ENCODE results near the gene EIF4H. TPM values are rescaled to one million over a fixed set of nuclear protein-coding genes. Genes with fewer than 3 reads are reported as not detected.

EIF4H gene
- total and polyA plus RNA-seq, 9 of the 15 experiments (the other 6 are each of a cell fraction or from before 2014, with no cell fraction given) = 11.0 to 435 (median 319) TPM

DNA sequence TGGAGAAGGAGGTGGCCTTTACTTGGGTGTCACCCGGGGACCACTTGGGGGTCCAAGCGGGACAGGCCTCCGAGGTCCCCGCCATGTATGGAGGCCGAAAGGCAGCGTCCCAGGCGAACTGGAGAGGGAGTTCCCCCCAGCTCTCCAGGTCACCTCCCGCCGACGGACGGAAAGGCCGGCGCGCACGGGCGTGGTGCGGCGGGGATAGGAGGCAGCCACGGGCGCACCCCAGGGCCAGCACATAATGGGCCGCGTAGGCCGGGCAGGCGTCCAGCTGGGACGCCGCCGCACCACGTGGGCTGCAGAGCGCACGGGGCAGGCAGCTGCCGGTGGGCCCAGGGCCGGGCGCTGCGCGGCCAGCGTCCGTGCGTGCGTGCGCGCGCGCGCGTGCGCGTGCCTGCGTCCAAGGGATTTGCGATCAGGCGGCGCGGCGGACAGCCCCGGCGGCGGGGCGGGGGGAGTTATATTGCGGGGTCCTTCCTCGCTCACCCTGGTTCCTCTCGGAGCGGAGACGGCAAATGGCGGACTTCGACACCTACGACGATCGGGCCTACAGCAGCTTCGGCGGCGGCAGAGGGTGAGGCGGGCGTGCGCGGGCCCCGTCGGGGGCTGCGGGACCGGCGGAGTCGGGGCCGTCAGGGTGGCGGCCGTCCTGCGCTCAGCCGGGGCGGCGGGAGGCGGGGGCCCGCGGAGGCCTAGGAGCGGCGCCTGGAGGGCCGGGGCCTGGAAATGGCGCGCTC lies at the start of gene EIF4H (continued):
- TF ChIP-seq, protein P1, sequence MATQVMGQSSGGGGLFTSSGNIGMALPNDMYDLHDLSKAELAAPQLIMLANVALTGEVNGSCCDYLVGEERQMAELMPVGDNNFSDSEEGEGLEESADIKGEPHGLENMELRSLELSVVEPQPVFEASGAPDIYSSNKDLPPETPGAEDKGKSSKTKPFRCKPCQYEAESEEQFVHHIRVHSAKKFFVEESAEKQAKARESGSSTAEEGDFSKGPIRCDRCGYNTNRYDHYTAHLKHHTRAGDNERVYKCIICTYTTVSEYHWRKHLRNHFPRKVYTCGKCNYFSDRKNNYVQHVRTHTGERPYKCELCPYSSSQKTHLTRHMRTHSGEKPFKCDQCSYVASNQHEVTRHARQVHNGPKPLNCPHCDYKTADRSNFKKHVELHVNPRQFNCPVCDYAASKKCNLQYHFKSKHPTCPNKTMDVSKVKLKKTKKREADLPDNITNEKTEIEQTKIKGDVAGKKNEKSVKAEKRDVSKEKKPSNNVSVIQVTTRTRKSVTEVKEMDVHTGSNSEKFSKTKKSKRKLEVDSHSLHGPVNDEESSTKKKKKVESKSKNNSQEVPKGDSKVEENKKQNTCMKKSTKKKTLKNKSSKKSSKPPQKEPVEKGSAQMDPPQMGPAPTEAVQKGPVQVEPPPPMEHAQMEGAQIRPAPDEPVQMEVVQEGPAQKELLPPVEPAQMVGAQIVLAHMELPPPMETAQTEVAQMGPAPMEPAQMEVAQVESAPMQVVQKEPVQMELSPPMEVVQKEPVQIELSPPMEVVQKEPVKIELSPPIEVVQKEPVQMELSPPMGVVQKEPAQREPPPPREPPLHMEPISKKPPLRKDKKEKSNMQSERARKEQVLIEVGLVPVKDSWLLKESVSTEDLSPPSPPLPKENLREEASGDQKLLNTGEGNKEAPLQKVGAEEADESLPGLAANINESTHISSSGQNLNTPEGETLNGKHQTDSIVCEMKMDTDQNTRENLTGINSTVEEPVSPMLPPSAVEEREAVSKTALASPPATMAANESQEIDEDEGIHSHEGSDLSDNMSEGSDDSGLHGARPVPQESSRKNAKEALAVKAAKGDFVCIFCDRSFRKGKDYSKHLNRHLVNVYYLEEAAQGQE (IDR thresholded peaks at IDR 0.05; ENCODE audit: borderline replicate concordance) = peak; percentile 83
- TF ChIP-seq, protein P1 (CRISPR knock-in tag; IDR thresholded peaks at IDR 0.05; ENCODE audit: low read depth) = peak; percentile 48; the same call in 1 of the 2 replicates
- TF ChIP-seq ZNF717 (CRISPR knock-in tag; IDR thresholded peaks at IDR 0.05) = no peak
- TF ChIP-seq, protein P2, sequence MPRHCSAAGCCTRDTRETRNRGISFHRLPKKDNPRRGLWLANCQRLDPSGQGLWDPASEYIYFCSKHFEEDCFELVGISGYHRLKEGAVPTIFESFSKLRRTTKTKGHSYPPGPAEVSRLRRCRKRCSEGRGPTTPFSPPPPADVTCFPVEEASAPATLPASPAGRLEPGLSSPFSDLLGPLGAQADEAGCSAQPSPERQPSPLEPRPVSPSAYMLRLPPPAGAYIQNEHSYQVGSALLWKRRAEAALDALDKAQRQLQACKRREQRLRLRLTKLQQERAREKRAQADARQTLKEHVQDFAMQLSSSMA (CRISPR knock-in tag; IDR thresholded peaks at IDR 0.05) = no peak
- TF ChIP-seq PHB2 (IDR thresholded peaks at IDR 0.05; ENCODE audit: low read depth) = no peak
- peak; percentile 95 for TF ChIP-seq ZBTB1 (CRISPR knock-in tag; IDR thresholded peaks at IDR 0.05; ENCODE audit: borderline replicate concordance, low read depth)
- TF ChIP-seq HNRNPUL1 (IDR thresholded peaks at IDR 0.05; ENCODE audit: low read length) = no peak
- TF ChIP-seq RCOR1 (IDR thresholded peaks at IDR 0.05; ENCODE audit: borderline replicate concordance in 1 of 2, low read depth in 2 of 2, low read length in 2 of 2) = peak in 1 of 2 experiments; percentile 75; a peak in 2 of 4 replicates
- TF ChIP-seq LARP7 (IDR thresholded peaks at IDR 0.05) = no peak
- peak; percentile 100 for TF ChIP-seq FOXP1 (CRISPR knock-in tag; IDR thresholded peaks at IDR 0.05)
- TF ChIP-seq ZNF263 (CRISPR knock-in tag; IDR thresholded peaks at IDR 0.05; ENCODE audit: borderline replicate concordance) = peak; percentile 84
- TF ChIP-seq, protein P3, sequence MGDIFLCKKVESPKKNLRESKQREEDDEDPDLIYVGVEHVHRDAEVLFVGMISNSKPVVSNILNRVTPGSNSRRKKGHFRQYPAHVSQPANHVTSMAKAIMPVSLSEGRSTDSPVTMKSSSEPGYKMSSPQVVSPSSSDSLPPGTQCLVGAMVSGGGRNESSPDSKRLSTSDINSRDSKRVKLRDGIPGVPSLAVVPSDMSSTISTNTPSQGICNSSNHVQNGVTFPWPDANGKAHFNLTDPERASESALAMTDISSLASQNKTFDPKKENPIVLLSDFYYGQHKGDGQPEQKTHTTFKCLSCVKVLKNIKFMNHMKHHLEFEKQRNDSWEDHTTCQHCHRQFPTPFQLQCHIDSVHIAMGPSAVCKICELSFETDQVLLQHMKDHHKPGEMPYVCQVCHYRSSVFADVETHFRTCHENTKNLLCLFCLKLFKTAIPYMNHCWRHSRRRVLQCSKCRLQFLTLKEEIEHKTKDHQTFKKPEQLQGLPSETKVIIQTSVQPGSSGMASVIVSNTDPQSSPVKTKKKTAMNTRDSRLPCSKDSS (IDR thresholded peaks at IDR 0.05; ENCODE audit: low read depth, partially characterized antibody) = no peak
- no peak for TF ChIP-seq PCBP1 (IDR thresholded peaks at IDR 0.05; ENCODE audit: low read depth, low read length, poor library complexity, severe bottlenecking)
- TF ChIP-seq, protein P4, sequence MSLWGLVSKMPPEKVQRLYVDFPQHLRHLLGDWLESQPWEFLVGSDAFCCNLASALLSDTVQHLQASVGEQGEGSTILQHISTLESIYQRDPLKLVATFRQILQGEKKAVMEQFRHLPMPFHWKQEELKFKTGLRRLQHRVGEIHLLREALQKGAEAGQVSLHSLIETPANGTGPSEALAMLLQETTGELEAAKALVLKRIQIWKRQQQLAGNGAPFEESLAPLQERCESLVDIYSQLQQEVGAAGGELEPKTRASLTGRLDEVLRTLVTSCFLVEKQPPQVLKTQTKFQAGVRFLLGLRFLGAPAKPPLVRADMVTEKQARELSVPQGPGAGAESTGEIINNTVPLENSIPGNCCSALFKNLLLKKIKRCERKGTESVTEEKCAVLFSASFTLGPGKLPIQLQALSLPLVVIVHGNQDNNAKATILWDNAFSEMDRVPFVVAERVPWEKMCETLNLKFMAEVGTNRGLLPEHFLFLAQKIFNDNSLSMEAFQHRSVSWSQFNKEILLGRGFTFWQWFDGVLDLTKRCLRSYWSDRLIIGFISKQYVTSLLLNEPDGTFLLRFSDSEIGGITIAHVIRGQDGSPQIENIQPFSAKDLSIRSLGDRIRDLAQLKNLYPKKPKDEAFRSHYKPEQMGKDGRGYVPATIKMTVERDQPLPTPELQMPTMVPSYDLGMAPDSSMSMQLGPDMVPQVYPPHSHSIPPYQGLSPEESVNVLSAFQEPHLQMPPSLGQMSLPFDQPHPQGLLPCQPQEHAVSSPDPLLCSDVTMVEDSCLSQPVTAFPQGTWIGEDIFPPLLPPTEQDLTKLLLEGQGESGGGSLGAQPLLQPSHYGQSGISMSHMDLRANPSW (CRISPR knock-in tag; IDR thresholded peaks at IDR 0.05) = peak; percentile 84

Data from K562 (cell line).